IPS DF 4.7 (cell line): ENCODE measurements around the gene EPHB2.

Source experiments
- DNase-seq: peaks from one replicate; pipeline ENCODE4 v3.0.0-alpha.2; 2013; ENCODE audit warnings: low spot score; ENCODE audit errors: extremely low read depth

EPHB2 gene

DNA sequence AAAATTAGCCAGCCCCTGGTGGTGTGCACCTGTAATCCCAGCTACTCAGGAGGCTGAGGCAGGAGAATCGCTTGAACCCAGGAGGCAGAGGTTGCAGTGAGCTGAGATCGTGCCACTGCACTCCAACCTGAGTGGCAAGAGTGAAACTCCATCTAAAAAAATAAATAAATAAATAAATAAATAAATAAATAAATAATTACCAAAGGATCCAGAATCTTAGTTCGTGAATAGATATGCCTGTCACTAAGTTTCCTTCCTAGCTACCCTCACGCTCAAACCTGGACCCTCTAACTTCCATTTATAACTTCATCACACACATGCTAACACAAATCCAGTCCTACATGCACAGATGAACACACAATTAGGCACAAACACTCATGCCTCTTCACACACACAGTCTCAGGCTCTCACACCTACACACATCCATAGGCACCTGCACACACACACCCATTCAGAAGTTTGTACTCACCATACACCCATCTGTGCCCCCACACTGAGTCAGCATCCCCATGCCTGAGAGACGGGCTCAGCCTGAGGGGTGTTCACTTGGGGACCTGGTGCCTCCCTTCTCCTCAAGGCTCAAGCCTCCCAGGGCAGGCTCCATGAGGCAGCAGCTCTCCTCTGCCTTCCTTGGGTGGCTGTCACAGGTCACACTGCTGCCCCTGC lies 200.5 kb downstream of the EPHB2 start:
- DNase-seq = no peak

DNA sequence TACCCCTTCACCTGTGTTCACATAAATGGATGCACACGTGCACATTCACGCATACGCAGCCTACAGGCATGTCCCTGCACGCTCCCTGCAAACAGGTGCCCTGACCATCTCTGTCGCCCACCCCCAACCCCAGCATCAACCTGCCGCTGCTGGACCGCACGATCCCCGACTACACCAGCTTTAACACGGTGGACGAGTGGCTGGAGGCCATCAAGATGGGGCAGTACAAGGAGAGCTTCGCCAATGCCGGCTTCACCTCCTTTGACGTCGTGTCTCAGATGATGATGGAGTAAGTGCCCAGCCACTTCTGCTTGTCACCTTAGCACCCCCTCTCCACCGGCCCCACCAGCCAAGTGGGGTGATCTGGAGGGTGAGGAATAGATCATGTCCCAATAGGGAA lies 201.7 kb downstream of the EPHB2 start:
- no peak for DNase-seq

DNA sequence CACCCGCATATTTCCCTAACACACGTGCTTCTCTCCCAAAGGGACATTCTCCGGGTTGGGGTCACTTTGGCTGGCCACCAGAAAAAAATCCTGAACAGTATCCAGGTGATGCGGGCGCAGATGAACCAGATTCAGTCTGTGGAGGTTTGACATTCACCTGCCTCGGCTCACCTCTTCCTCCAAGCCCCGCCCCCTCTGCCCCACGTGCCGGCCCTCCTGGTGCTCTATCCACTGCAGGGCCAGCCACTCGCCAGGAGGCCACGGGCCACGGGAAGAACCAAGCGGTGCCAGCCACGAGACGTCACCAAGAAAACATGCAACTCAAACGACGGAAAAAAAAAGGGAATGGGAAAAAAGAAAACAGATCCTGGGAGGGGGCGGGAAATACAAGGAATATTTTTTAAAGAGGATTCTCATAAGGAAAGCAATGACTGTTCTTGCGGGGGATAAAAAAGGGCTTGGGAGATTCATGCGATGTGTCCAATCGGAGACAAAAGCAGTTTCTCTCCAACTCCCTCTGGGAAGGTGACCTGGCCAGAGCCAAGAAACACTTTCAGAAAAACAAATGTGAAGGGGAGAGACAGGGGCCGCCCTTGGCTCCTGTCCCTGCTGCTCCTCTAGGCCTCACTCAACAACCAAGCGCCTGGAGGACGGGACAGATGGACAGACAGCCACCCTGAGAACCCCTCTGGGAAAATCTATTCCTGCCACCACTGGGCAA lies 202.9 kb downstream of the EPHB2 start:
- no peak for DNase-seq

DNA sequence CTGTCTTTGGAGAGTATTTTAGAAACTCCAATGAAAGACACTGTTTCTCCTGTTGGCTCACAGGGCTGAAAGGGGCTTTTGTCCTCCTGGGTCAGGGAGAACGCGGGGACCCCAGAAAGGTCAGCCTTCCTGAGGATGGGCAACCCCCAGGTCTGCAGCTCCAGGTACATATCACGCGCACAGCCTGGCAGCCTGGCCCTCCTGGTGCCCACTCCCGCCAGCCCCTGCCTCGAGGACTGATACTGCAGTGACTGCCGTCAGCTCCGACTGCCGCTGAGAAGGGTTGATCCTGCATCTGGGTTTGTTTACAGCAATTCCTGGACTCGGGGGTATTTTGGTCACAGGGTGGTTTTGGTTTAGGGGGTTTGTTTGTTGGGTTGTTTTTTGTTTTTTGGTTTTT lies 203.5 kb downstream of the EPHB2 start:
- DNase-seq = no peak

DNA sequence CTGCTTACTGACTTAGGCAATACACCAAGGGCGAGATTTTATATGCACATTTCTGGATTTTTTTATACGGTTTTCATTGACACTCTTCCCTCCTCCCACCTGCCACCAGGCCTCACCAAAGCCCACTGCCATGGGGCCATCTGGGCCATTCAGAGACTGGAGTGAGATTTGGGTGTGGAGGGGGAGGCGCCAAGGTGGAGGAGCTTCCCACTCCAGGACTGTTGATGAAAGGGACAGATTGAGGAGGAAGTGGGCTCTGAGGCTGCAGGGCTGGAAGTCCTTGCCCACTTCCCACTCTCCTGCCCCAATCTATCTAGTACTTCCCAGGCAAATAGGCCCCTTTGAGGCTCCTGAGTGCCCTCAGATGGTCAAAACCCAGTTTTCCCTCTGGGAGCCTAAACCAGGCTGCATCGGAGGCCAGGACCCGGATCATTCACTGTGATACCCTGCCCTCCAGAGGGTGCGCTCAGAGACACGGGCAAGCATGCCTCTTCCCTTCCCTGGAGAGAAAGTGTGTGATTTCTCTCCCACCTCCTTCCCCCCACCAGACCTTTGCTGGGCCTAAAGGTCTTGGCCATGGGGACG lies 204.1 kb downstream of the EPHB2 start:
- DNase-seq = no peak

DNA sequence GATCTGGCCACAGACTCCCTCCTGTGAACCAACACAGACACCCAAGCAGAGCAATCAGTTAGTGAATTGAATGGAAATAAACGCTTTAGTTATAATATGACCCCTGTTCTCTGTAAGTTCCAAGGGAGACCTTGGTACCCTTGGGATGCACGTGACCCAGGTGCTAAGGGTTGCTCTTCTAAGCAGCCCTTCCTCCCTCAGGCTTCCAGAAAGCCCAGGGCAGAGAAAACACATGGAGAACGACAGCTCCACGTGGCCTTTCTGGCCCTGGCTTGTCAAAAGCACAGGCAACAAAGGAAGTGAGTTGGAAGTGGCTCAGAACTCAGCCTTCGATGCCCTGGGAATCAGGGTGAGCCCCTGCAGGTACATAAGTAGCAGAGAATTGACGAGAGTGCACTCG lies 204.6 kb downstream of the EPHB2 start:
- no peak for DNase-seq

DNA sequence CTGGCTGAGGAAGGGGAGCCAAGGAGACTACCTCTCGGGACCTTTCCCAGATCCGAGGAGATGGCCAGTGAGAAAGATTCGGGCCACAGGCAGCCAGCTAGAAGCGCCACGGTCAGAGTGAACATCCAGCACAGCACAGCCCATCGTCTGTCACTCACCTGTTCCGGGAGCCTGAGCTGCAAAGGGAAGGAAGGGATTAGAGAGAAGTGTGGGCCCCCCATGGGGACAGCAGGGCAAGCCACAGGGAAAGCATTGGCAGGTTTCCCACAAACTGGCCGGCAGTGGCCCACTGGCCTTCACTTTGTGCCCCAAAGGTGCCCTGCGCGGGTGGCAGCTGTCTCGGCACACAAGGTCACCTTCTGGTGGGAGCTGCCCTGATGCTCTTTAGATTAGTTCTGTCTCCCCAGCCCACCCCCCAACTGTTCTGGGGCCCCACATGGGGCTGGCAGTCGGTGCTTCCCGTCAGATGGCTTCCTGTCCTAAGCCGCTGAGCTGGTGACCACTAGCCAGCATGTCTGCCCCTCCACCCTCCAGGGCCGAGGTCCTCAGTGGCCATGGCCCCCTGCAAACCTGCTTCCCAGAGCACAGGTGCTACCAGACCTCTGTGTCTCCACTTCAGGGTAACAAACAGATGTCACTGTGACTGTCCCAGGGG lies 205.3 kb downstream of the EPHB2 start:
- DNase-seq = no peak

DNA sequence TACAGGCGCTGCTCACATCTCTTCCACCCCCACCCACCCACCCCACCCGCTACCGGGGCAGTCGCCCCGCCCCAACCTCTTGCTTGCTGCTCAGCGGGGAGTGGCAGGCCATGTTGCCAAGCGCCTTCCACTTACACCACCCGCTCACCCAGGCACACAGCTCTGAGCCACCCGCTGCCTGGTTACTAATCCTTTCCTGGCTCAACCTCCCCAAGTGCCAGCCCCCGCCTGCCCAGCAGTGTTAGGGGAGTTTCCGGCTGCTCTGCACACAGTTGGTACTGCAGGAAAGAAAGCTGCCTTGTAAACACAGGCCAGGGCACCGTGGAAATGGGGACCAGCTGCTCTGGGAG lies 205.8 kb downstream of the EPHB2 start:
- no peak for DNase-seq

DNA sequence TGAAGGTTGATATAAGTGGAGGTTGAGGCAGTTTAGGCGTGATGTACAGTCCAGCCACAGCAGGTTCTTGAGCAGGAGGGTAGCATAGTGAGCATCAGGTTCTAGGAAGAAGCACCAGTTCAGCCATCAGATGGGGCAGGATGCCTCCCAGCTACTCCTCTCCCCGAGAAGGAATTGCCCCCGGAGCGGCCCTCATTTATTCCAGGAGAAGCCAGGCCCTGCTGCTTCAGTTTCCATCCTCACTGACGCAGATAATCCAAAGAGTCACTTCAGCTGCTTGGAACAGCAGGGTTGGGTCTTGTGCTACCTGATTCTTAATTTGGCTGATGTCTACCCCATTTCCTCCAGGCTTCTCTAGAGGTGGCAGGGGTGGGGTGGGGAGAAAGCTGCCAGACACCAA lies 207.3 kb downstream of the EPHB2 start:
- no peak for DNase-seq

DNA sequence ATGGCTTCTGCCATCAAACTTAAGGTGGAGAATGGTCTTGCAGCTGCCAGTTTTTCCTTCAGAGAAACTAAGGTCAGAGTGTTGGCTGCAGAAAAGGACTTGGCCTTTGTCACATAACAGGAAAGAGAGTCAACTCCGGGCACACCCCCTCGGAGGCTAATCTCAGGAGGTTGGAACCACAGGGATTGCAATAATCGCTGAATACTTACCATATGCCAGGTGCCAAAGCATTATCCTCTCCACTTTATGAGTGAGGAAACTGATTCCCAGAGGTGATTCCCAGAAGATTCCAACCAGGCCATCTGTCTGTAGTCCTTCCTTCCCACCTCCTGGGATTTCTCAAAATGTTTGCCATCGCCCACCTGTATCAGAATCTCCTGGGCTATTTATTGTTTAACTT lies 208.0 kb downstream of the EPHB2 start:
- no peak for DNase-seq

DNA sequence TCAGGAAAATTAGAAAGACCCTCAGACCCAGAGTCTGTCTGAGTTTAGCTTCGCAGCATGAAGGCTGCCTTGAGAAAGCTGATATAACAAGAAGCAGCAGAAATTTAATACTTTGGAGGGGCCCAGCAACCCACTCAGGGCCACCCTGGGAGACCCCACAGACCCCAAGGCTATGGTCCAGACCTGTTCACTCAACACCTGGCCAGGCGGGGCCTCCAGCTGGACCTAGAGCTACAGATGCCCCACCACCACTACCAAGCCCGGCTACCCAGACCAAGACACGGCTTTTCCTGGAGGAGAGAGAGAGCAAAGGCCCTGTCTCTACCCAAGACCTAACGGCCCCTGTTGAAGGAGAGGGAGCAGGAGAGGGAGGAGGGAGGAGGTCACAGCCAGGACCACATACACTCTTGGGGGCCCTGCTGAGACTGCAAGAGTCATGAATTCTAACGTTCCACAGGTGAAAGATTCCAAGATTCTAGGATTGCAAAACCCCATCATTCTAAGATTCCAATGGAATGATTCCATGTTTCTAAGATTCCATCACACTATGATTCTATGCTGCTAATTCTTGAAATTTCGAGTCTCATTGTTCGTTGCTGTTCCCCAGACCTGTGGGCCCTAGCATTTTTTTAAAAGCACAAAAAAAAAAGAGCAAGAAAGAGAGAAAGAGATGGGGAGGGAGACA lies 208.8 kb downstream of the EPHB2 start:
- DNase-seq = no peak

DNA sequence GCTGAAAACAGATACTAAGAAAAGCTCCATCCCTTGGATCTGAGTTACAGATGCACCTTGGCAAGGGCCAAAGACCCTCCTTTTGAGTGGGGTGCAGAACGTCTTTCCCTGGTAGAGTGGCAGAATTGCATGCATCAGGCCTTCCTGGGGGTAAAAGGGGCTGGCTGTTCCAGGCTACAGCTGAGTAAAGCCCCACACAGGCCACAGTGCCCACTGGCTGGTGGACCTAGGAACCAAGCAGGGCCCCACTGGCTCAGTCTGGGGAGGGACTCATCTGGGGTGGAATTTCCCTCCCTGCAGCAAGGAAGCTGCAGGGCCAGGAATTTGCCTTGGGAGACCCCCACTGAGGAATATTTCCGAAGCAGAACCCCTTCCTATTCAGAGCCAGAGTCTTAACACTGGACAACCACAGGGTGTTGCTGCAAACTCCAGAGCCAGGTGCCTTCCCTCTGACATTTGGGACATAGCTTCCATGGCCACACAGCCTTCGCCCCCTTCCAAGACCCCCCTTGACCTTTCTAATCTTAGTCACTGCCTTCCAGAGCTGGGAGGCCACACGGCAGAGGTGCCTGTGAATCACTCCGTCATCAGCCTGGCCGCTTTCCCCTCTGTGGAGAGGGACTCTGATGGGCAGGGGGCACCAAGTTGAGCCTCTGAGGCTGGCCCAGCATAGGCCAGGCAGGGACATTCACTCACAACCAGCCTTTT lies 209.5 kb downstream of the EPHB2 start:
- DNase-seq = no peak

DNA sequence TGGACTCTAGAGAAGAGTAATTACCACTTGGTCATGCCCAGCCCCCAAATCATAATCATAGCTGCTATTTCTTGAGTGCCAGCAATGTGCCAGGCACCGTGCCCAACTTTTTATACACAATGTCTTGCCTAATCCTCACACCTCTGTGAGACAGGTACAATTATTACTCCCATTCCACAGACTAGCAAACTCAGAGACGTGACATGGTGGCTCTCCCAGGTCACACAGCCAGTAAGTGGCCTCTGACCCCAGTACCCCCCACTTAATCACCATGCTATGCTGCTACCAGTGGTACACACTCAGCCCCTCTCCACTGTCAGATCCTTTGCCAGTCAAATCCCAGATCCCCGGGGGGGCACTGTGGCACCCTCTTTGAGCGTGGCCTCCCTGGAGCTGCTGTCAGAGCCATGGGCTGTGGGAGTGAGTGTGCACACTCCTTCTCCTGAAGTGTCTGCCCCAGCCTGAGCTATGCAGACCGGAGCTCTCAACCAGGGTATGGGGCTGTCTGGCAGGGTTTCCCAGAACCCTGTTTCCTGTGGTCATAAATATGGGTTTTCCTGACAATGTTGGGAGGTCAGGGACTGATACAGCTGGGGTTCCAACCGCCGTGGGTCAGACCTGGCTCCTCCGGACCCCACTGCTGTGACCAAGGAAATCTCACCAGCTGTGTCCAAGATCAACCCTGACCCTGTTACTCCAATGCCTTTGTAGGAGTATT lies 210.3 kb downstream of the EPHB2 start:
- no peak for DNase-seq

DNA sequence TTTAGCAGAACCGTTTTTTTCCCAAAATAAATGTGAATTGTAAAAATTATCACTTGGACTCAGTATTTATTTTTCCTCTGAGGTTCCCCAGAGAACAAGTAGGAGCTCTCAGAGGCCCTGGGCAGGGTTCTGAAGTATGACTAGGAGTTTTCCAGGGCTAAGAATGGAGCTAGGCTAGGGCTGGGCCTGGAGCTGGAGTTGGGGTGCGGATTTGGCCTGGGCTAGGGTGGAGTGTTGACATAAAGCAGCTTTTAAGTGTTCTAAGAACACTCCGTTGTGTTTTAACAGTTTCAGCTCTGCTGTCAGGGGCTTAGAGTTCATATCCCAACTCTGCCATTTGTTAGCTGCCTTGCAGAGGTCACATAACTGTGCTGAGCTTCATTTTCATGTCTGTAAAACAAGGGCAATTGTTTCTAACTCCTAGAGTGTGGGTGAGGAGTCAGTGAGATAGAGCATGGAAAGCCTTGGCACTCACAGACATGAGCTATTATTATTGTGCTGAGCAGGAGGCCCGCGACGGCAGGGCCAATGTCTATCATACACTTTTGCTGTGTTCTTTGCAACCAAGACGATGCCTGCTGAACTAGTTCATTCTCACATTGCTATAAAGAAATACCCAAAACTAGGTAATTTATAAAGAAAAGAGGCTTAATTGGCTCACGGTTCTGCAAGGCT lies 210.9 kb downstream of the EPHB2 start:
- DNase-seq = no peak

DNA sequence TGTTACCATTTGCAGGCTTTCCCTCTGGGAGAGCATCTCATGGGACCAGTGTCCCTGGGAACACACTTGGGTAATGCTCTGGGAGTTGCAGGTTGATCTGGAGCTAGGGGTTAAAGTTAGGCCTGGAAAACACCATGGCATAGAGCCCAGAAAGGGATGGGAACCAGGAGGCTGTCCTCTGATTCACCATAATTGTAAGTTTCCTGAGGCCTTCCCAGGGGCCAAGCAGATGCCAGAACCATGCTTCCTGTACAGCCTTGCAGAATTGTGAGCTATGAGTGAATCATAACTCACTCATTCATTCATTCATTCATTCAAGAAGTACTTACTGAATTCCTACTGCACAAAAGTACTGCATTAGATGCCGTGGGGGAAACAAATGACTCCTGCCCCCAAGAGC lies 212.0 kb downstream of the EPHB2 start:
- no peak for DNase-seq

DNA sequence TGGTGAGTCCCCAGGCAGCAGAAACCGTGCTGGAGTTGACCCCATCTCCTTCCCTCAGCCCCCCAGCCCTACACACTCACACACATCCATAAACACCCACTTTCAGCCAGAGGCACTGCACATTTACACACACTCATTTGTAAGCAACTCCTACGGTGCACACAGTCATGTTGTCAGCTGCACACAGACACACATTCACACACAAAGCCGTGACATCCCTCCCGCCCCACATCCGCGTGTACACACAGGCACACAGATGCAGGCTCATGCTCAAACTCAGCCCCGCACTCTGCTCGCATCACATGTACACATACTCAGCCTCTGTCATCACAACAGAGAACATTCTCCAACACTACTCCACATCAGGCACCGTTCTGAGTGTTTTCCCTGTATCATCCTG lies 214.5 kb downstream of the EPHB2 start:
- no peak for DNase-seq

DNA sequence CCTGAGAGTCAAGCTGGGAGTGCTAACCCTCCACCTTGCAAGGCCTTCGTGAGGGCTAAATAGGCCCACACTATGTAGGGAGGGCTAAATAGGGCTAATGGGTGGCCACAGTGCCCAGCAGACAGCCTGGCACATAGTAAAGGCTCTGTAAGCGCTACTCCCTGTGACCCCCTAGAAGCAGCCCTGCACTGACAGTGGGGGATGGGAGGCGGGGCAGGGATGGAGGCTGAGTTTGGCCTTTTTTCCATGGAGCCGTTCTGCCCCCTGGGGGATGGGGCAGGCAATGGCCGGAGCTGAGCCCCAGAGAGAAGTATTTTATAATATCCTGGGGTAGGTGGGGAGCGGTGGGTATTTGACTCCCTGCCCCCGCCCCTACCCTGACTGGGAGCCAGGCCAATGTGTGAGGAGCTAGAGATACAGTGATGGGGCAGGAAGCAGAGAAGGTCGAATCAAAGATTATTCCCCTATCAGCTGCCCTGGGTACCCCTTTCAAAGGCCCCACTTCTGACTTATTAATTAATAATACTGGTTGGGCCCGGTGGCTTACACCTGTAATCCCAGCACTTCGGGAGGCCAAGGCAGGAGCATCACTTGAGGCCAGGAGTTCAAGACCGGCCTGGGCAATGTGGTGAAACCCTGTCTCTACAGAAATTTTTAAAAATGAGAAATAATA lies 219.7 kb downstream of the EPHB2 start:
- peak; percentile 33 for DNase-seq

DNA sequence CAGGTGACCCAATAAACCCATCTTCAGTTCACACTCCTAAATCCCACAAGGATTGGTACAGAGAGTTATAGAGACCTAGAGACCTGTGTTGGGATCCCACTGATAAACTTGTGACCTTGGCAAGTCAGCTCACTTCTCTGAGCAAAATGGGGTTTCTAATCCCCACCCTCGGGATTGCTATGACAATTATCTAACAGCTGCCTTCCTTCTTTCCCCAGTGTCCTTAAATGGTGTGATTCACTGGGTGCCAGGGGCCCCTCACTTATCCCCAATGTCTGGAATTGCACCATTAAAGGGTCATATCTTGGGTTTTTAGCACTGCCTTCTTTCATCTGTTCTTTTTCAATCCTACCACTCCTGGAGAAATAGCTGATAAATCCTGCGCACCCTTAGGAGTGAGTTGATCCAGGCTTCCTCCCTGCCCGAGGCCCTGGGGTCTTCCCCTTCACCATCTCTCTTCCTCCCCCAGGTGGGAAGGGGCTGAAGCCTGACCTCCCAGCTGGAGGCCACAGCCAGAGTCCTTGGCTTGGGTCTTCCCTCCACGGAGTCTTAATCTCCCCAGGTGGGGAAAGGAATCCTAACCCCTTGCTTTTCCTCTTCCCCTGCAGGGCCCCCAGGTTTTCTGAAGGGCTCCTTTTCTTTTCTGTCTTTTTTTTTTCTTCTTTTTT lies 222.3 kb downstream of the EPHB2 start:
- no peak for DNase-seq

DNA sequence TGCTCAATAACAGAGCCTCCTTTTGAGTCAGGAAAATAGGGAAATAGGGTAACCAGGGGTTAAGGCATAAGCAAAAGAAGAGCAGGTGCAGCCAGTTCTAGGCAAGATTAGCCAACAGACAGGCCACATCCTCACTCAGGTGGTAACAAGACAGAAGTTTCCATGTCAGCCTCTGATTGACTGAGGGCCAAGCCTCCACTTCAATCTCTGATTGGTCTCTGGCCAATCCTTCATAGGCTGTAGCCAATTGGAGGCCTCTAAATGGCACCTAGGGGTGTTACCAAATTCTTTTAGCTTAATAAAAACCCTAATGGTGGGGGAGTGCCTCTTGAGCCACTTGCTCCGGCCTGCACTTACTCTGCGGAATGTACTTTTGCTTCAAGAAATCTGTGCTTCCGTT lies 224.8 kb downstream of the EPHB2 start:
- no peak for DNase-seq
